Right lobe of liver (tissue), 6 donors: ENCODE measurements around the gene PCNX1. TPM values are rescaled to one million over a fixed set of nuclear protein-coding genes. Genes with fewer than 3 reads are reported as not detected.

Experiments used
- ATAC-seq, 4 donors: fragments of 200-7000 bp; cut with Tn5 transposase; one replicate each; pipeline ENCODE4 v1.9.1; 2020; ENCODE audit warnings: mild to moderate bottlenecking in 4 of 4, moderate library complexity in 4 of 4
- DNase-seq, 3 donors: peaks; one replicate each; pipeline ENCODE4 v3.0.0-alpha.2; 2020
- H3K27ac ChIP-seq, 3 donors: fragments of 200-600 bp; one replicate each; pipeline ENCODE4 v1.8.0; 2022
- H3K27me3 ChIP-seq, 2 donors: fragments of 200-600 bp; one replicate each; pipeline ENCODE4 v1.8.0; 2022
- H3K36me3 ChIP-seq, 4 donors: fragments of 200-600 bp; sonication (generic) in 1 of 4; one replicate each; pipeline versions ENCODE4 v1.5.1 to v1.8.0; 2017 to 2022; ENCODE audit warnings: control low read depth in 1 of 4
- H3K4me1 ChIP-seq, 4 donors: fragments of 200-600 bp; sonication (generic) in 1 of 4; one replicate each; pipeline versions ENCODE4 v1.5.1 to v1.8.0; 2017 to 2022; ENCODE audit warnings: control low read depth in 1 of 4
- H3K4me3 ChIP-seq, 3 donors: fragments of 200-600 bp; one replicate each; pipeline ENCODE4 v1.8.0; 2022
- H3K9me3 ChIP-seq, 4 donors: fragments of 200-600 bp; sonication (generic) in 1 of 4; one replicate each; pipeline versions ENCODE4 v1.5.1 to v1.8.0; 2017 to 2022; ENCODE audit warnings: control low read depth in 1 of 4
- CTCF ChIP-seq, 4 donors: fragments of 200-600 bp in 3 of 4; fragments of 450-650 bp in 1 of 4; IDR thresholded peaks; one replicate each; pipeline versions ENCODE4 v1.5.1 to v1.8.0; 2016 to 2022; ENCODE audit warnings: antibody characterized with exemption in 4 of 4, mild to moderate bottlenecking in 2 of 4
- POLR2A ChIP-seq: fragments of 450-650 bp; IDR thresholded peaks from one replicate; pipeline ENCODE4 v1.6.1; 2017; ENCODE audit warnings: antibody characterized with exemption, mild to moderate bottlenecking
- WGBS: methylation state at CpG from one replicate; pipeline ENCODE4 v1.1.6; 2018; ENCODE audit warnings: low coverage, low lambda C conversion rate; ENCODE audit not compliant: insufficient coverage; ENCODE audit errors: missing lambda C conversion rate; 5-methylcytosine and 5-hydroxymethylcytosine counted together
- intact Hi-C, 2 donors: fragments of 100-400 bp; cut with DNase I; formaldehyde crosslinking; loops; one replicate each; pipeline versions ENCODE4 v1.11.2 to v1.14.1; 2022
- total RNA-seq, 6 experiments: library from RNA; depleted of rRNA in 2 of 6; stranded (reverse); fragments of >200 nt in 2 of 6; fragmentation: NEBNext Ultra II Directional in 3 of 6; extraction: Animal tissue kit (Norgen Biotek cat#: 25700) in 3 of 6; gene quantifications; one replicate each; pipeline versions ENCODE4 v1.1.0 to v1.2.4, GENCODE V29; 2016 to 2023
- donor health status: DM: no; HTN: yes; CAD: no.
- donor health status: DM: no; HTN: no; CAD: no.
- donor health status: DM: no; HTN: no; CAD: no.
- donor health status: DM: no; HTN: yes; CAD: no.
- donor health status: DM: no; HTN: yes; CAD: no.

PCNX1 gene
- total RNA-seq, 6 experiments from 2014 or later: 25.4 to 33.2 (median 29.3) TPM

GRCh38 chr14:71070169-71070568 is 162.9 kb downstream of the PCNX1 start:
- peaks cover 0 to 27% (median 5%) of the 10 kb centered on the region in 4 donors for H3K36me3 ChIP-seq
- ATAC-seq (no peak), DNase-seq (no peak)
- H3K27ac ChIP-seq: no peak overlapping the region
- H3K27me3 ChIP-seq: no peaks in the 10 kb centered on the region
- H3K4me3 ChIP-seq: no peak overlapping the region
- H3K9me3 ChIP-seq: no peaks in the 10 kb centered on the region
- WGBS: 93% methylated on average over 1 of the region's 1 CpG
- TF ChIP-seq POLR2A (no peak), CTCF (IDR thresholded peaks at IDR 0.05) (no peak)
- intact Hi-C loops: no loop called here
- H3K4me1 ChIP-seq: no peaks in the 10 kb centered on the region

GRCh38 chr14:71071042-71071441 is 163.8 kb downstream of the PCNX1 start:
- intact Hi-C loops: no loop called here
- Histone ChIP-seq H3K27ac (no peak overlapping the region), H3K36me3 (peaks cover 0 to 30% (median 5%) of the 10 kb centered on the region in 4 donors), H3K27me3 (no peaks in the 10 kb centered on the region), H3K4me1 (no peaks in the 10 kb centered on the region), H3K4me3 (no peak overlapping the region), H3K9me3 (no peaks in the 10 kb centered on the region)
- TF ChIP-seq CTCF (IDR thresholded peaks at IDR 0.05) (no peak), POLR2A (no peak)
- DNase-seq (no peak), ATAC-seq (no peak)
- 86% methylated on average over 1 of the region's 1 CpG for WGBS

GRCh38 chr14:71076462-71077092 is 169.3 kb downstream of the PCNX1 start:
- ATAC-seq (no peak), DNase-seq (no peak)
- no peaks in the 10 kb centered on the region for H3K4me1 ChIP-seq
- H3K36me3 ChIP-seq: peaks cover 0 to 50% (median 17%) of the 10 kb centered on the region in 4 donors
- WGBS: 100% methylated on average over 1 of the region's 1 CpG
- H3K27ac ChIP-seq: no peak overlapping the region
- H3K9me3 ChIP-seq: peaks cover 0 to 4% (median 0%) of the 10 kb centered on the region in 4 donors
- intact Hi-C loops: no loop called here
- no peaks in the 10 kb centered on the region for H3K27me3 ChIP-seq
- H3K4me3 ChIP-seq: no peak overlapping the region
- TF ChIP-seq POLR2A: no peak
- no peak for TF ChIP-seq CTCF (IDR thresholded peaks at IDR 0.05)

- H3K27ac ChIP-seq: no peak overlapping the region
- ATAC-seq (no peak), DNase-seq (no peak)
- TF ChIP-seq CTCF (IDR thresholded peaks at IDR 0.05) (no peak), POLR2A (no peak)
- H3K36me3 ChIP-seq: peaks cover 0 to 40% (median 15%) of the 10 kb centered on the region in 4 donors
- WGBS: 96% methylated on average over 2 of the region's 2 CpGs
- no peaks in the 10 kb centered on the region for H3K27me3 ChIP-seq
- intact Hi-C loops: no loop called here
- H3K4me1 ChIP-seq: no peaks in the 10 kb centered on the region
- H3K9me3 ChIP-seq: peaks cover 0 to 4% (median 0%) of the 10 kb centered on the region in 4 donors
- H3K4me3 ChIP-seq: no peak overlapping the region
Measured at GRCh38 chr14:71078500-71078899, 171.2 kb downstream of the PCNX1 start.
